NCI-H446 (cell line): Measurements from ENCODE around the gene RHOF.
"Not testable (repeated sequence)": the region's sequence is repeated elsewhere in the genome, so short reads cannot be mapped to it uniquely, and the experiment has no call there.

Experiments used
- DNase-seq, 2 experiments: peaks; one replicate each; lab custom pipeline; 2025; lab: John Stamatoyannopoulos, UW

Gene RHOF

GRCh38 chr12:121792607-121793439 is 665 bp downstream of the RHOF start:
- DNase-seq = no peak

GRCh38 chr12:121791671-121792551 is 1.6 kb downstream of the RHOF start:
- no peak for DNase-seq

- DNase-seq = not testable (repeated sequence)
Measured at GRCh38 chr12:121790785-121791184, 2.7 kb downstream of the RHOF start.

GRCh38 chr12:121789800-121790728 is 3.4 kb downstream of the RHOF start:
- DNase-seq = no peak

- no peak for DNase-seq
Measured at GRCh38 chr12:121789233-121789781, 4.2 kb downstream of the RHOF start.

- no peak for DNase-seq
Measured at GRCh38 chr12:121788176-121788818, 5.2 kb downstream of the RHOF start.

- DNase-seq = no peak
Measured at GRCh38 chr12:121787063-121788025, 6.1 kb downstream of the RHOF start.

GRCh38 chr12:121786440-121786825 is 7.1 kb downstream of the RHOF start:
- DNase-seq = no peak

GRCh38 chr12:121784460-121784859 is 9.0 kb downstream of the RHOF start:
- DNase-seq = no peak

GRCh38 chr12:121783766-121784165 is 9.7 kb downstream of the RHOF start:
- no peak for DNase-seq

- DNase-seq = no peak
Measured at GRCh38 chr12:121781998-121782979, 11.2 kb downstream of the RHOF start.

- no peak for DNase-seq
Measured at GRCh38 chr12:121781484-121781997, 11.9 kb downstream of the RHOF start.

- no peak for DNase-seq
Measured at GRCh38 chr12:121780429-121780828, 13.1 kb downstream of the RHOF start.

- DNase-seq = no peak
Measured at GRCh38 chr12:121779422-121779895, 14.0 kb downstream of the RHOF start.

- DNase-seq = no peak
Measured at GRCh38 chr12:121778567-121779421, 14.7 kb downstream of the RHOF start.

- peak in 1 of 2 experiments; percentile 41 for DNase-seq
Measured at GRCh38 chr12:121776190-121777098, 17.0 kb downstream of the RHOF start.
